ENCODE measurements around the gene LRRC73. TPM values are rescaled to one million over a fixed set of nuclear protein-coding genes. Genes with fewer than 3 reads are reported as not detected.

Gene LRRC73
- total and polyA plus RNA-seq, 4 donors, result 0.08 to 0.99 (median 0.10) TPM; not detected in 1

DNA sequence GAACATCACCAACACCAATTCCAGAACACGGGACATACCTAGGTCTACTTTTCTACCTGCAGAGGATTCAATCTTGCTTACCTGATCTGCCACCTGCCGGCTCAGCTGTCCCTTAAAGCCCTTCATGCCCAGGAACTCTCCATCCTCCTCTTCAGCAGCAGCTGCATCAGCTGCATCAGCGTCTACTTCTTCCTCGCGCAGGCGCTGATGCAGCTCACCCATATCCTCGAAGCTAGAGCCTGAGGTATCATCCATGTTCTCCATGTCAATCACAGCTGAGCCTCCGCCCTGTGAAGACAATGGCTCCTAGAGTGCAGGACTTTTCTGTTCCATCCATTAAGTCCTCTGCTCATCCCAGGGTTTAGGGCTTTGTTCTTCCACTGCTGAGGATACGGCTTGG lies 5.7 kb upstream of the LRRC73 start:
- peak overlapping the region; percentile 92 to 97 for H3K9ac ChIP-seq (ENCODE audit: low read depth in 1 of 2, low read length in 2 of 2)
- no peaks in the 10 kb centered on the region for H3K9me3 ChIP-seq (ENCODE audit: control insufficient read depth in 4 of 4, low read length in 3 of 4)
- no peaks in the 10 kb centered on the region for H3K27me3 ChIP-seq (ENCODE audit: control insufficient read depth in 4 of 4, insufficient read depth in 4 of 4, low read length in 3 of 4)
- TF ChIP-seq, protein P1, sequence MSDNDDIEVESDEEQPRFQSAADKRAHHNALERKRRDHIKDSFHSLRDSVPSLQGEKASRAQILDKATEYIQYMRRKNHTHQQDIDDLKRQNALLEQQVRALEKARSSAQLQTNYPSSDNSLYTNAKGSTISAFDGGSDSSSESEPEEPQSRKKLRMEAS (IDR thresholded peaks at IDR 0.05), result no peak
- no peak for TF ChIP-seq RAD21 (IDR thresholded peaks at IDR 0.05)
- TF ChIP-seq HNF4G (IDR thresholded peaks at IDR 0.05), result no peak
- TF ChIP-seq ATF3 (IDR thresholded peaks at IDR 0.05), result no peak
- no peak for TF ChIP-seq TAF1 (conservative IDR thresholded peaks at IDR 0.05)
- TF ChIP-seq RXRA (IDR thresholded peaks at IDR 0.05), result no peak
- H3K4me1 ChIP-seq (ENCODE audit: control insufficient read depth in 4 of 4, insufficient read depth in 4 of 4, low read length in 3 of 4), result peaks cover 7 to 30% (median 22%) of the 10 kb centered on the region in 4 donors
- no peak overlapping the region for H3K27ac ChIP-seq (ENCODE audit: low read depth in 1 of 2, low read length in 2 of 2)
- H3K36me3 ChIP-seq (ENCODE audit: control insufficient read depth in 4 of 4, insufficient read depth in 3 of 4, low read depth in 1 of 4, low read length in 3 of 4), result peaks cover 7 to 40% (median 31%) of the 10 kb centered on the region in 4 donors
- H3K4me3 ChIP-seq (ENCODE audit: low read depth in 1 of 3, low read length in 3 of 3), result peak overlapping the region; percentile 92 to 100 (median 99)
- DNase-seq (ENCODE audit: low spot score), result no peak
- 79% methylated on average over 9 of the region's 9 CpGs for WGBS

DNA sequence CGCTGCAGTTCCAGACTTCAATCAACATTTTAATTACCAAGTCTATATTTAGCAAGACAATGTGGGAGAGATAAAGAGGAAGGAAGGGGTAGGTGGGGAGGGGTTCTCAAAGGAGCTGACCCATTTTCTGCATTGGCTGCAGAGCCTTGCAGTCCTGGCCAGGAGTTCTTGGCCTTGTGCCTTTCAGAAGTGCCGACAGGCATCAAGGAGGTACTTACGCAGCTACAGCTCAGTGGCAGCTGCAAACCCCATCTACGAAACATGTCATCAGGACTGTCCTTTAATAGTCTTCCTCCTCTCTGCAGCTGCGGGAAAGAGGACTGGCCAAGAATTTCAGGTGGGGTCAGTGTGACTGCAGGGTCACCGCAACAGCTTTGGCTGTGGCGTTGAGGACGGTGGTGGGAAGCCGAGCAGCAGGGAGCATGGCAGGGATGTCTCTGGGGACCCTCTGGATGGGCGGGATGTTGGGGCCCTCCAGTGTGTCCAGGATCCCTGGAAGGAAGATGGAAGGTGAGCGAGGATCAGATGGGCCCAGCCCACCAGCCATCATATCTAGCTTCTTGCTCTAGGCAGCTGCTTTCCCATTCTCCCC lies 1.8 kb upstream of the LRRC73 start:
- WGBS, result 92% methylated on average over 11 of the region's 11 CpGs
- no peak overlapping the region for H3K27ac ChIP-seq (ENCODE audit: low read depth in 1 of 2, low read length in 2 of 2)

More for the DNA sequence above, 1.8 kb upstream of the LRRC73 start:
- no peak for DNase-seq (ENCODE audit: low spot score)
- TF ChIP-seq ZBTB33 (IDR thresholded peaks at IDR 0.05), result no peak
- TF ChIP-seq ATF3 (IDR thresholded peaks at IDR 0.05), result no peak
- TF ChIP-seq FOXA1 (IDR thresholded peaks at IDR 0.05), result no peak
- no peak for TF ChIP-seq TAF1 (conservative IDR thresholded peaks at IDR 0.05)
- TF ChIP-seq NR2F2 (IDR thresholded peaks at IDR 0.05), result no peak
- no peak for TF ChIP-seq YY1 (IDR thresholded peaks at IDR 0.05)
- no peak for TF ChIP-seq SP1 (IDR thresholded peaks at IDR 0.05)
- no peak for TF ChIP-seq GABPA (IDR thresholded peaks at IDR 0.05 in 1 of 2, conservative IDR thresholded peaks at IDR 0.05 in 1 of 2)
- no peak for TF ChIP-seq JUND (IDR thresholded peaks at IDR 0.05)
- TF ChIP-seq, protein P1 (IDR thresholded peaks at IDR 0.05), result no peak
- no peak for TF ChIP-seq REST (IDR thresholded peaks at IDR 0.05)
- no peak for TF ChIP-seq EGR1 (IDR thresholded peaks at IDR 0.05; ENCODE audit: low read depth in 2 of 2)
- no peak for TF ChIP-seq RAD21 (IDR thresholded peaks at IDR 0.05)
- no peak for TF ChIP-seq HNF4G (IDR thresholded peaks at IDR 0.05)
- no peak for TF ChIP-seq HNF4A (conservative IDR thresholded peaks at IDR 0.05)
- TF ChIP-seq FOXA2 (IDR thresholded peaks at IDR 0.05), result no peak
- TF ChIP-seq, protein P2, sequence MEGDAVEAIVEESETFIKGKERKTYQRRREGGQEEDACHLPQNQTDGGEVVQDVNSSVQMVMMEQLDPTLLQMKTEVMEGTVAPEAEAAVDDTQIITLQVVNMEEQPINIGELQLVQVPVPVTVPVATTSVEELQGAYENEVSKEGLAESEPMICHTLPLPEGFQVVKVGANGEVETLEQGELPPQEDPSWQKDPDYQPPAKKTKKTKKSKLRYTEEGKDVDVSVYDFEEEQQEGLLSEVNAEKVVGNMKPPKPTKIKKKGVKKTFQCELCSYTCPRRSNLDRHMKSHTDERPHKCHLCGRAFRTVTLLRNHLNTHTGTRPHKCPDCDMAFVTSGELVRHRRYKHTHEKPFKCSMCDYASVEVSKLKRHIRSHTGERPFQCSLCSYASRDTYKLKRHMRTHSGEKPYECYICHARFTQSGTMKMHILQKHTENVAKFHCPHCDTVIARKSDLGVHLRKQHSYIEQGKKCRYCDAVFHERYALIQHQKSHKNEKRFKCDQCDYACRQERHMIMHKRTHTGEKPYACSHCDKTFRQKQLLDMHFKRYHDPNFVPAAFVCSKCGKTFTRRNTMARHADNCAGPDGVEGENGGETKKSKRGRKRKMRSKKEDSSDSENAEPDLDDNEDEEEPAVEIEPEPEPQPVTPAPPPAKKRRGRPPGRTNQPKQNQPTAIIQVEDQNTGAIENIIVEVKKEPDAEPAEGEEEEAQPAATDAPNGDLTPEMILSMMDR (IDR thresholded peaks at IDR 0.05; ENCODE audit: low read depth, low read length, missing input control), result no peak
- TF ChIP-seq RXRA (IDR thresholded peaks at IDR 0.05), result no peak
- peaks cover 2 to 26% (median 17%) of the 10 kb centered on the region in 4 donors for H3K36me3 ChIP-seq (ENCODE audit: control insufficient read depth in 4 of 4, insufficient read depth in 3 of 4, low read depth in 1 of 4, low read length in 3 of 4)
- no peak overlapping the region for H3K4me3 ChIP-seq (ENCODE audit: low read depth in 1 of 3, low read length in 3 of 3)
- H3K4me1 ChIP-seq (ENCODE audit: control insufficient read depth in 4 of 4, insufficient read depth in 4 of 4, low read length in 3 of 4), result peaks cover 8 to 24% (median 18%) of the 10 kb centered on the region in 4 donors
- peaks cover 0 to 3% (median 0%) of the 10 kb centered on the region in 4 donors for H3K27me3 ChIP-seq (ENCODE audit: control insufficient read depth in 4 of 4, insufficient read depth in 4 of 4, low read length in 3 of 4)
- no peak overlapping the region for H3K9ac ChIP-seq (ENCODE audit: low read depth in 1 of 2, low read length in 2 of 2)
- no peaks in the 10 kb centered on the region for H3K9me3 ChIP-seq (ENCODE audit: control insufficient read depth in 4 of 4, low read length in 3 of 4)

All from liver (tissue), 9 donors.